HCT116 (cell line): ENCODE data around the gene IRF2. TPM values are rescaled to one million over a fixed set of nuclear protein-coding genes. Genes with fewer than 3 reads are reported as not detected.
"Not testable (repeated sequence)": the region's sequence is repeated elsewhere in the genome, so short reads cannot be mapped to it uniquely, and the experiment has no call there.

ENCODE experiments used
- ATAC-seq: fragments of 200-7000 bp; cut with Tn5 transposase; 2 replicates; pipeline ENCODE4 v1.9.1; 2020; ENCODE audit warnings: mild to moderate bottlenecking, moderate library complexity
- BruUV-seq: library from RNA; stranded (reverse); fragments of 400-500 nt; replicated peaks from 2 replicates; lab custom pipeline; 2021; lab: Mats Ljungman, UMichigan
- CTCF ChIA-PET: fragments of 300-600 bp; sonication (Branson Sonifier 250); formaldehyde crosslinking; loops from one replicate; lab custom pipeline; 2021; ENCODE audit warnings: antibody characterized with exemption; lab: Charles Lee
- POLR2A ChIA-PET: fragments of 300-600, 350-600 bp; sonication (Branson Sonifier 250); formaldehyde crosslinking; loops from one replicate; lab custom pipeline; 2021; ENCODE audit warnings: antibody characterized with exemption; lab: Charles Lee
- RAD21 ChIA-PET, 2 experiments: fragments of 300-600 bp; sonication (Branson Sonifier 250); formaldehyde crosslinking; loops; one replicate each; lab custom pipeline; 2023; ENCODE audit warnings: low total read pairs in 2 of 2; ENCODE audit not compliant: uncharacterized antibody in 2 of 2, unreplicated experiment in 2 of 2, low non-redundant PET in 1 of 2; lab: Charles Lee
- DNase-seq: peaks from one replicate; pipeline ENCODE4 v3.0.0-alpha.2; 2010; ENCODE audit warnings: low read depth, low spot score
- H2AFZ ChIP-seq: fragments of 200-600 bp; shearing (Covaris generic), sonication (generic); 2 replicates; pipeline ENCODE4 v1.6.1; 2017; ENCODE audit warnings: low read depth, mixed run types, mixed read lengths, antibody characterized with exemption, low read length; ENCODE audit not compliant: poor library complexity, severe bottlenecking
- H3K27ac ChIP-seq: 2 replicates; pipeline ENCODE4 v1.5.1; 2012; ENCODE audit warnings: low read depth, low read length
- H3K27me3 ChIP-seq: fragments of 200-600 bp; sonication (generic); 2 replicates; pipeline ENCODE4 v1.6.1; 2016; ENCODE audit warnings: mixed run types, low read length, mixed read lengths; ENCODE audit not compliant: insufficient read depth
- H3K36me3 ChIP-seq, 2 experiments: fragments of 200-500 bp in 1 of 2; fragments of 200-600 bp in 1 of 2; sonication (Bioruptor generic) in 1 of 2; sonication (generic) in 1 of 2; 2 replicates each; pipeline versions ENCODE4 v1.5.1 to v1.6.1; 2014 to 2016; ENCODE audit warnings: low read length in 2 of 2, inconsistent platforms in 1 of 2, mixed read lengths in 1 of 2, mixed run types in 1 of 2; ENCODE audit not compliant: insufficient read depth in 2 of 2, control insufficient read depth in 1 of 2
- H3K4me1 ChIP-seq, 2 experiments: fragments of 200-600 bp in 1 of 2; sonication (generic) in 1 of 2; 2 replicates each; pipeline versions ENCODE4 v1.5.1 to v1.6.1; 2012 to 2017; ENCODE audit warnings: low read length in 2 of 2, inconsistent platforms in 1 of 2, mild to moderate bottlenecking in 1 of 2, mixed read lengths in 1 of 2, mixed run types in 1 of 2, moderate library complexity in 1 of 2; ENCODE audit not compliant: insufficient read depth in 2 of 2, control insufficient read depth in 1 of 2
- H3K4me2 ChIP-seq: fragments of 200-600 bp; sonication (generic); 2 replicates; pipeline ENCODE4 v1.6.1; 2017; ENCODE audit warnings: mixed run types, low read length, mixed read lengths
- H3K4me3 ChIP-seq, 2 experiments: fragments of 200-600 bp in 1 of 2; sonication (generic) in 1 of 2; replicated peaks in 1 of 2; 2 replicates each; pipeline ENCODE4 v1.5.1; 2011 to 2016; ENCODE audit warnings: low read length in 2 of 2, control low read depth in 1 of 2, low read depth in 1 of 2, mild to moderate bottlenecking in 1 of 2, mixed read lengths in 1 of 2, mixed run types in 1 of 2
- H3K79me2 ChIP-seq: fragments of 200-600 bp; sonication (generic); 2 replicates; pipeline ENCODE4 v1.6.1; 2017; ENCODE audit warnings: mild to moderate bottlenecking, mixed run types, low read length, moderate library complexity, mixed read lengths; ENCODE audit not compliant: insufficient read depth
- H3K9ac ChIP-seq: fragments of 200-600 bp; sonication (generic); 2 replicates; pipeline ENCODE4 v1.6.1; 2016; ENCODE audit warnings: low read length, mixed read lengths
- H3K9me2 ChIP-seq: fragments of 200-600 bp; sonication (generic), shearing (Covaris generic); 2 replicates; pipeline ENCODE4 v1.6.1; 2017; ENCODE audit warnings: mixed run types, mild to moderate bottlenecking, moderate library complexity; ENCODE audit not compliant: insufficient read depth
- H3K9me3 ChIP-seq, 2 experiments: fragments of 200-500 bp in 1 of 2; fragments of 200-600 bp in 1 of 2; sonication (Bioruptor generic) in 1 of 2; sonication (generic) in 1 of 2; 2 replicates each; pipeline ENCODE4 v1.6.1; 2014 to 2017; ENCODE audit warnings: low read length in 2 of 2, mixed read lengths in 2 of 2, inconsistent platforms in 1 of 2, low read depth in 1 of 2, mild to moderate bottlenecking in 1 of 2, mixed run types in 1 of 2, moderate library complexity in 1 of 2; ENCODE audit not compliant: control insufficient read depth in 1 of 2, insufficient read depth in 1 of 2
- H4K20me1 ChIP-seq: fragments of 200-600 bp; sonication (generic), shearing (Covaris generic); 2 replicates; pipeline ENCODE4 v1.6.1; 2017; ENCODE audit warnings: mixed run types, mild to moderate bottlenecking, moderate library complexity; ENCODE audit not compliant: insufficient read depth
- ATF3 ChIP-seq: IDR thresholded peaks from 2 replicates; pipeline ENCODE4 v1.6.1; 2012
- CBX3 ChIP-seq: IDR thresholded peaks from 2 replicates; pipeline ENCODE4 v1.6.1; 2012; ENCODE audit warnings: low read depth
- CEBPB ChIP-seq: IDR thresholded peaks from 2 replicates; pipeline ENCODE4 v1.6.1; 2012; ENCODE audit warnings: low read depth
- EGR1 ChIP-seq: IDR thresholded peaks from 2 replicates; pipeline ENCODE4 v1.6.1; 2012; ENCODE audit warnings: low read depth
- FOSL1 ChIP-seq: IDR thresholded peaks from 2 replicates; pipeline ENCODE4 v1.6.1; 2012; ENCODE audit warnings: low read depth
- JUND ChIP-seq: IDR thresholded peaks from 2 replicates; pipeline ENCODE4 v1.6.1; 2012
- MAX ChIP-seq: IDR thresholded peaks from 2 replicates; pipeline ENCODE4 v1.6.1; 2012
- POLR2A ChIP-seq: IDR thresholded peaks from 2 replicates; pipeline ENCODE4 v1.7.0; 2011; ENCODE audit warnings: borderline replicate concordance; ENCODE audit not compliant: insufficient read depth, insufficient read length; ENCODE audit errors: extremely low read depth
- POLR2AphosphoS5 ChIP-seq: IDR thresholded peaks from 2 replicates; pipeline ENCODE4 v1.6.1; 2011; ENCODE audit warnings: mild to moderate bottlenecking, low read depth, low read length, moderate library complexity
- SIN3A ChIP-seq: IDR thresholded peaks from 2 replicates; pipeline ENCODE4 v1.6.1; 2012; ENCODE audit warnings: low read depth
- SRF ChIP-seq: IDR thresholded peaks from 2 replicates; pipeline ENCODE4 v1.6.1; 2012; ENCODE audit warnings: low read depth
- TCF7L2 ChIP-seq: IDR thresholded peaks from 2 replicates; pipeline ENCODE4 v1.7.0; 2011; ENCODE audit warnings: borderline replicate concordance, inconsistent platforms; ENCODE audit not compliant: insufficient read depth, insufficient read length; ENCODE audit errors: extremely low read depth
- ZFX ChIP-seq: fragments of 450-650 bp; IDR thresholded peaks from 2 replicates; pipeline ENCODE4 v1.6.1; 2017
- ZNF274 ChIP-seq: fragments of 200-500 bp; sonication (Bioruptor generic); IDR thresholded peaks from 2 replicates; pipeline ENCODE4 v1.6.1; 2014; ENCODE audit warnings: mild to moderate bottlenecking, low read depth, low read length, inconsistent platforms
- intact Hi-C: fragments of 100-400 bp; cut with micrococcal nuclease; formaldehyde crosslinking; loops from 2 replicates; pipeline ENCODE4 v1.10.0; 2022
- total RNA-seq: library from RNA; stranded (reverse); gene quantifications from one replicate; pipeline ENCODE4 v1.2.1, GENCODE V29; 2021; ENCODE audit not compliant: unreplicated experiment
- TF ChIP-seq, protein P1 (sequence below): IDR thresholded peaks from 2 replicates; pipeline ENCODE4 v1.6.1; 2012; ENCODE audit warnings: low read depth
- TF ChIP-seq, protein P2 (sequence below), 3 experiments: fragments of 200-600 bp in 1 of 3; sonication (generic) in 1 of 3; IDR thresholded peaks in 2 of 3; conservative IDR thresholded peaks in 1 of 3; 2 replicates each; pipeline ENCODE4 v1.5.1; 2012 to 2017; ENCODE audit warnings: low read depth in 2 of 3, low read length in 2 of 3, antibody characterized with exemption in 1 of 3, borderline replicate concordance in 1 of 3, control low read depth in 1 of 3, mild to moderate bottlenecking in 1 of 3, mixed read lengths in 1 of 3, mixed run types in 1 of 3, moderate library complexity in 1 of 3; ENCODE audit not compliant: insufficient read depth in 1 of 3

Gene IRF2
- total RNA-seq, 1 experiment from 2014 or later = 10.6 TPM

DNA sequence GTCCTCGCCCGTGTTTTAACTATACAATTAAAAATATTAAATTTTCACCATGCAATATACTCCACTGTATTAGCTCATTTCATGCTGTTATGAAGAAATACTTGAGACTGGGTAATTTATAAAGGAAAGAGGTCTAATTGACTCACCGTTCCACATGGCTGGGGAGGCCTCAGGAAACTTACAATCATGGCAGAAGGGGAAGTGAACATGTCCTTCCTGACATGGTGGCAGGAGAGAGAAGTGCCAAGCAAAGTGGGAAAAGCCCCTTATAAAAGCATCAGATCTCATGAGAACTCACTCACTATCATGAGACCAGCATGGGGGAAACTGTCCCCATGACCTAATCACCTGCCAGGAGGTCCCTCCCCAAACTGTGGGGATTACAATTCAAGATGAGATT is 98.7 kb downstream of the IRF2 start:
- H3K9me3 ChIP-seq, H4K20me1 ChIP-seq, H3K4me2 ChIP-seq, H3K9me2 ChIP-seq, DNase-seq, H3K27ac ChIP-seq, H3K27me3 ChIP-seq, CTCF ChIA-PET, intact Hi-C loops, H2AFZ ChIP-seq, H3K4me3 ChIP-seq, H3K9ac ChIP-seq, ATAC-seq, H3K79me2 ChIP-seq, BruUV-seq, RAD21 ChIA-PET, H3K4me1 ChIP-seq, H3K36me3 ChIP-seq: not testable (repeated sequence)
- POLR2A ChIA-PET = interaction anchor here (0.6 kb wide), 1 partner anchor 59 kb away, joined by 3 read pairs; no protein-coding TSS in a partner anchor

DNA sequence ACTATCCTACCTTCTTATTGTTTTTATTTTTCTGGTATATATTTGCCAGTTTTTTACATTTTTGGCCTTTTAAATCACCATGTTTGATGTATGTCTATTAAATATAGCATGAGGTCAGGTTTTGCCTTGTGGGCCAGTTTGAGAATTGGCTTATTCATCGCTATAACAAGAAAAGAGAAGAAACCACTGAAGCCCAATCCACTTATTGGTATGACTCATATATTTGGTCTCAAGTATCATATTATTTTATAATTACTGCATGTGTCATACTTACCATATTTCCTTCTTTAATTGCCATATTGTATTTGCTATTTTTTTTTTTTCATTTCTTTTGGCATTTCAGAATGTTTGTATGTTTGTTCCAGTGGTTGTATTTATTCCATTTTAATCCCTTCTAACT is 99.3 kb downstream of the IRF2 start:
- RAD21 ChIA-PET = no interaction called here
- no peaks in the 10 kb centered on the region for H4K20me1 ChIP-seq
- no peak for ATAC-seq
- no peak overlapping the region for H3K9ac ChIP-seq
- H3K79me2 ChIP-seq = no peaks in the 10 kb centered on the region
- CTCF ChIA-PET = no interaction called here
- no peaks in the 10 kb centered on the region for H3K9me3 ChIP-seq
- no peaks in the 10 kb centered on the region for H3K4me1 ChIP-seq
- H3K4me3 ChIP-seq = no peak overlapping the region
- intact Hi-C loops = no loop called here
- H3K36me3 ChIP-seq = no peaks in the 10 kb centered on the region
- no peak overlapping the region for H3K27ac ChIP-seq
- POLR2A ChIA-PET = interaction anchor here (0.6 kb wide), 1 partner anchor 59 kb away, joined by 3 read pairs; no protein-coding TSS in a partner anchor
- no peak overlapping the region for H3K4me2 ChIP-seq
- DNase-seq = no peak
- H2AFZ ChIP-seq = no peak overlapping the region
- TF ChIP-seq POLR2A (no peak), CBX3 (no peak), SRF (no peak), TCF7L2 (no peak), EGR1 (no peak), JUND (no peak), MAX (no peak), ZFX (no peak), POLR2AphosphoS5 (no peak), ATF3 (no peak), CEBPB (no peak), SIN3A (no peak), FOSL1 (no peak), ZNF274 (no peak)
- TF ChIP-seq, protein P1, sequence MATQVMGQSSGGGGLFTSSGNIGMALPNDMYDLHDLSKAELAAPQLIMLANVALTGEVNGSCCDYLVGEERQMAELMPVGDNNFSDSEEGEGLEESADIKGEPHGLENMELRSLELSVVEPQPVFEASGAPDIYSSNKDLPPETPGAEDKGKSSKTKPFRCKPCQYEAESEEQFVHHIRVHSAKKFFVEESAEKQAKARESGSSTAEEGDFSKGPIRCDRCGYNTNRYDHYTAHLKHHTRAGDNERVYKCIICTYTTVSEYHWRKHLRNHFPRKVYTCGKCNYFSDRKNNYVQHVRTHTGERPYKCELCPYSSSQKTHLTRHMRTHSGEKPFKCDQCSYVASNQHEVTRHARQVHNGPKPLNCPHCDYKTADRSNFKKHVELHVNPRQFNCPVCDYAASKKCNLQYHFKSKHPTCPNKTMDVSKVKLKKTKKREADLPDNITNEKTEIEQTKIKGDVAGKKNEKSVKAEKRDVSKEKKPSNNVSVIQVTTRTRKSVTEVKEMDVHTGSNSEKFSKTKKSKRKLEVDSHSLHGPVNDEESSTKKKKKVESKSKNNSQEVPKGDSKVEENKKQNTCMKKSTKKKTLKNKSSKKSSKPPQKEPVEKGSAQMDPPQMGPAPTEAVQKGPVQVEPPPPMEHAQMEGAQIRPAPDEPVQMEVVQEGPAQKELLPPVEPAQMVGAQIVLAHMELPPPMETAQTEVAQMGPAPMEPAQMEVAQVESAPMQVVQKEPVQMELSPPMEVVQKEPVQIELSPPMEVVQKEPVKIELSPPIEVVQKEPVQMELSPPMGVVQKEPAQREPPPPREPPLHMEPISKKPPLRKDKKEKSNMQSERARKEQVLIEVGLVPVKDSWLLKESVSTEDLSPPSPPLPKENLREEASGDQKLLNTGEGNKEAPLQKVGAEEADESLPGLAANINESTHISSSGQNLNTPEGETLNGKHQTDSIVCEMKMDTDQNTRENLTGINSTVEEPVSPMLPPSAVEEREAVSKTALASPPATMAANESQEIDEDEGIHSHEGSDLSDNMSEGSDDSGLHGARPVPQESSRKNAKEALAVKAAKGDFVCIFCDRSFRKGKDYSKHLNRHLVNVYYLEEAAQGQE = no peak
- TF ChIP-seq, protein P2, sequence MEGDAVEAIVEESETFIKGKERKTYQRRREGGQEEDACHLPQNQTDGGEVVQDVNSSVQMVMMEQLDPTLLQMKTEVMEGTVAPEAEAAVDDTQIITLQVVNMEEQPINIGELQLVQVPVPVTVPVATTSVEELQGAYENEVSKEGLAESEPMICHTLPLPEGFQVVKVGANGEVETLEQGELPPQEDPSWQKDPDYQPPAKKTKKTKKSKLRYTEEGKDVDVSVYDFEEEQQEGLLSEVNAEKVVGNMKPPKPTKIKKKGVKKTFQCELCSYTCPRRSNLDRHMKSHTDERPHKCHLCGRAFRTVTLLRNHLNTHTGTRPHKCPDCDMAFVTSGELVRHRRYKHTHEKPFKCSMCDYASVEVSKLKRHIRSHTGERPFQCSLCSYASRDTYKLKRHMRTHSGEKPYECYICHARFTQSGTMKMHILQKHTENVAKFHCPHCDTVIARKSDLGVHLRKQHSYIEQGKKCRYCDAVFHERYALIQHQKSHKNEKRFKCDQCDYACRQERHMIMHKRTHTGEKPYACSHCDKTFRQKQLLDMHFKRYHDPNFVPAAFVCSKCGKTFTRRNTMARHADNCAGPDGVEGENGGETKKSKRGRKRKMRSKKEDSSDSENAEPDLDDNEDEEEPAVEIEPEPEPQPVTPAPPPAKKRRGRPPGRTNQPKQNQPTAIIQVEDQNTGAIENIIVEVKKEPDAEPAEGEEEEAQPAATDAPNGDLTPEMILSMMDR (IDR thresholded peaks at IDR 0.05 in 2 of 3, conservative IDR thresholded peaks at IDR 0.05 in 1 of 3; ENCODE audit: borderline replicate concordance in 1 of 3, insufficient read depth in 1 of 3, low read depth in 2 of 3, low read length in 2 of 3) = no peak
- BruUV-seq = no TSS peak
- no peaks in the 10 kb centered on the region for H3K27me3 ChIP-seq
- no peaks in the 10 kb centered on the region for H3K9me2 ChIP-seq
